Measurements from ENCODE around the gene VWA8. TPM values are rescaled to one million over a fixed set of nuclear protein-coding genes. Genes with fewer than 3 reads are reported as not detected.

Gene VWA8
- polyA plus RNA-seq, 1 donor (not counting 4 experiments of a cell fraction or from before 2014, with no cell fraction given), result 17.8 TPM

DNA sequence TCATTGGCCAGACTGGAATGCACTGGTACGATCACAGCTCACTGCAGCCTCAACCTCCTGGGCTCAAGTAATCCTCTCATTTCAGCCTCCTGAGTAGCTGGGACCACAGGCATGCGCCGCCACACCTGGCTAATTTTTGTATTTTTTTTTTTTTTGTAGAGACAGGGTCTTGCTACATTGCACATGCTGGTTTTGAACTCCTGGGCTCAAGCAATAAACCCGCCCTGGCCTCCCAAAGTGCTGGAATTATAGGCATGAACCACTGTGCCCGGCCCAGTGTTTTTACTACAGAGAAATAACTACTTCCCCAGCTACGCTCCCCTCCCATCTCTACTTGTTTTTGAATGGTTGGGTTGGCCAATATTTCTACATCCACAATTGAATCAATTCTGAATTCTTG, 381.0 kb downstream of the VWA8 start:
- Histone ChIP-seq H3K9me3 (ENCODE audit: control insufficient read depth, low read depth, low read length) (no peaks in the 10 kb centered on the region), H3K4me3 (ENCODE audit: control insufficient read depth in 2 of 3, extremely low read depth in 1 of 3, insufficient read depth in 2 of 3, low read depth in 1 of 3, low read length in 3 of 3) (no peak overlapping the region), H3K4me1 (ENCODE audit: control insufficient read depth, extremely low read depth, insufficient read depth, low read length) (no peaks in the 10 kb centered on the region), H3K4me2 (ENCODE audit: control insufficient read depth, extremely low read depth, insufficient read depth, low read depth, low read length) (no peak overlapping the region), H3K27me3 (ENCODE audit: control insufficient read depth, extremely low read depth, insufficient read depth, low read length) (no peaks in the 10 kb centered on the region), H3K36me3 (ENCODE audit: control insufficient read depth in 2 of 2, extremely low read depth in 1 of 2, insufficient read depth in 2 of 2, low read length in 2 of 2) (peaks cover 2 to 7% of the 10 kb centered on the region in 2 experiments), H4K20me1 (ENCODE audit: control insufficient read depth, extremely low read depth, insufficient read depth, low read length) (no peaks in the 10 kb centered on the region), H3K79me2 (ENCODE audit: control insufficient read depth, insufficient read depth, low read length) (no peaks in the 10 kb centered on the region), H2AFZ (ENCODE audit: control insufficient read depth, low read length) (no peak overlapping the region), H3K27ac (ENCODE audit: control insufficient read depth, insufficient read depth, low read length) (no peak overlapping the region), H3K9me1 (ENCODE audit: control insufficient read depth, extremely low read depth, insufficient read depth, low read length) (no peaks in the 10 kb centered on the region), H3K9ac (ENCODE audit: control insufficient read depth, extremely low read depth, insufficient read depth, low read length) (no peak overlapping the region)
- dilution Hi-C loops (cut with MboI; ENCODE audit: extremely low pct_ligation_motif_present, low sequenced_read_pairs), result no loop called here
- TF ChIP-seq EZH2 (IDR thresholded peaks at IDR 0.05; ENCODE audit: low read length), result no peak
- TF ChIP-seq, protein P1, sequence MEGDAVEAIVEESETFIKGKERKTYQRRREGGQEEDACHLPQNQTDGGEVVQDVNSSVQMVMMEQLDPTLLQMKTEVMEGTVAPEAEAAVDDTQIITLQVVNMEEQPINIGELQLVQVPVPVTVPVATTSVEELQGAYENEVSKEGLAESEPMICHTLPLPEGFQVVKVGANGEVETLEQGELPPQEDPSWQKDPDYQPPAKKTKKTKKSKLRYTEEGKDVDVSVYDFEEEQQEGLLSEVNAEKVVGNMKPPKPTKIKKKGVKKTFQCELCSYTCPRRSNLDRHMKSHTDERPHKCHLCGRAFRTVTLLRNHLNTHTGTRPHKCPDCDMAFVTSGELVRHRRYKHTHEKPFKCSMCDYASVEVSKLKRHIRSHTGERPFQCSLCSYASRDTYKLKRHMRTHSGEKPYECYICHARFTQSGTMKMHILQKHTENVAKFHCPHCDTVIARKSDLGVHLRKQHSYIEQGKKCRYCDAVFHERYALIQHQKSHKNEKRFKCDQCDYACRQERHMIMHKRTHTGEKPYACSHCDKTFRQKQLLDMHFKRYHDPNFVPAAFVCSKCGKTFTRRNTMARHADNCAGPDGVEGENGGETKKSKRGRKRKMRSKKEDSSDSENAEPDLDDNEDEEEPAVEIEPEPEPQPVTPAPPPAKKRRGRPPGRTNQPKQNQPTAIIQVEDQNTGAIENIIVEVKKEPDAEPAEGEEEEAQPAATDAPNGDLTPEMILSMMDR (optimal IDR thresholded peaks at IDR 0.05 in 1 of 3, IDR thresholded peaks at IDR 0.05 in 1 of 3, conservative IDR thresholded peaks at IDR 0.05 in 1 of 3; ENCODE audit: extremely low read depth in 1 of 3, insufficient read depth in 2 of 3, low read length in 3 of 3), result no peak
- DNase-seq (ENCODE audit: low read depth, low spot score) (no peak), FAIRE-seq (no peak)

- no peak overlapping the region for H2AFZ ChIP-seq (ENCODE audit: control insufficient read depth, low read length)
- H3K36me3 ChIP-seq (ENCODE audit: control insufficient read depth in 2 of 2, extremely low read depth in 1 of 2, insufficient read depth in 2 of 2, low read length in 2 of 2), result peaks cover 0 to 7% of the 10 kb centered on the region in 2 experiments
- no peaks in the 10 kb centered on the region for H3K9me1 ChIP-seq (ENCODE audit: control insufficient read depth, extremely low read depth, insufficient read depth, low read length)
- H3K27me3 ChIP-seq (ENCODE audit: control insufficient read depth, extremely low read depth, insufficient read depth, low read length), result no peaks in the 10 kb centered on the region
- no peak overlapping the region for H3K4me2 ChIP-seq (ENCODE audit: control insufficient read depth, extremely low read depth, insufficient read depth, low read depth, low read length)
- H3K9me3 ChIP-seq (ENCODE audit: control insufficient read depth, low read depth, low read length), result no peaks in the 10 kb centered on the region
- H3K9ac ChIP-seq (ENCODE audit: control insufficient read depth, extremely low read depth, insufficient read depth, low read length), result no peak overlapping the region
- H3K27ac ChIP-seq (ENCODE audit: control insufficient read depth, insufficient read depth, low read length), result no peak overlapping the region
- no peak for FAIRE-seq
- dilution Hi-C loops (cut with MboI; ENCODE audit: extremely low pct_ligation_motif_present, low sequenced_read_pairs), result no loop called here
- DNase-seq (ENCODE audit: low read depth, low spot score), result no peak
- H3K4me1 ChIP-seq (ENCODE audit: control insufficient read depth, extremely low read depth, insufficient read depth, low read length), result no peaks in the 10 kb centered on the region
- TF ChIP-seq EZH2 (IDR thresholded peaks at IDR 0.05; ENCODE audit: low read length), result no peak
- TF ChIP-seq, protein P1 (optimal IDR thresholded peaks at IDR 0.05 in 1 of 3, IDR thresholded peaks at IDR 0.05 in 1 of 3, conservative IDR thresholded peaks at IDR 0.05 in 1 of 3; ENCODE audit: extremely low read depth in 1 of 3, insufficient read depth in 2 of 3, low read length in 3 of 3), result no peak
- H3K4me3 ChIP-seq (ENCODE audit: control insufficient read depth in 2 of 3, extremely low read depth in 1 of 3, insufficient read depth in 2 of 3, low read depth in 1 of 3, low read length in 3 of 3), result no peak overlapping the region
- H4K20me1 ChIP-seq (ENCODE audit: control insufficient read depth, extremely low read depth, insufficient read depth, low read length), result no peaks in the 10 kb centered on the region
- H3K79me2 ChIP-seq (ENCODE audit: control insufficient read depth, insufficient read depth, low read length), result no peaks in the 10 kb centered on the region
These were observed 381.7 kb downstream of the VWA8 start for GRCh38 chr13:41579168-41579567.
